HG02943 (cell line): ENCODE measurements around the gene SPAG9.

ENCODE experiments used
- ATAC-seq: cut with Tn5 transposase; IDR thresholded peaks from one replicate; pipeline ENCODE4 v1.9.1; 2021; ENCODE audit warnings: mild to moderate bottlenecking, low read depth, moderate library complexity; ENCODE audit not compliant: unreplicated experiment

The SPAG9 gene

GRCh38 chr17:51120739-51121619, at the start of gene SPAG9:
Gene SPAG9, minus strand, starts transcription at chr17:51120868. Its CDS starts 212 bp downstream, at chr17:51120656.
- peak; percentile 70 for ATAC-seq

- ATAC-seq = no peak
Measured at GRCh38 chr17:51169340-51169739, 48.7 kb upstream of the SPAG9 start.

GRCh38 chr17:51166987-51167931, 46.6 kb upstream of the SPAG9 start:
- ATAC-seq = peak; percentile 31

- ATAC-seq = peak; percentile 80
Measured at GRCh38 chr17:51166198-51166986, 45.7 kb upstream of the SPAG9 start, which contains the start of gene NME2. Gene NME2, plus strand, starts transcription at chr17:51166411. Its CDS starts 420 bp downstream, at chr17:51166831.

GRCh38 chr17:51165680-51166197, 45.1 kb upstream of the SPAG9 start:
- ATAC-seq = peak; percentile 30

- no peak for ATAC-seq
Measured at GRCh38 chr17:51164911-51165679, 44.4 kb upstream of the SPAG9 start.

GRCh38 chr17:51161541-51161940, 40.9 kb upstream of the SPAG9 start:
- no peak for ATAC-seq

- ATAC-seq = no peak
Measured at GRCh38 chr17:51159604-51160003, 38.9 kb upstream of the SPAG9 start.

- ATAC-seq = no peak
Measured at GRCh38 chr17:51155416-51155815, 34.7 kb upstream of the SPAG9 start.

- ATAC-seq = no peak
Measured at GRCh38 chr17:51154176-51154575, 33.5 kb upstream of the SPAG9 start.

GRCh38 chr17:51153210-51154072, 32.8 kb upstream of the SPAG9 start, which contains the start of gene NME1:
Gene NME1, plus strand, starts transcription at chr17:51153559. Its CDS starts 2,096 bp downstream, at chr17:51155655.
- ATAC-seq = peak; percentile 93

GRCh38 chr17:51152766-51153209, 32.1 kb upstream of the SPAG9 start:
- ATAC-seq = no peak

GRCh38 chr17:51150932-51151331, 30.3 kb upstream of the SPAG9 start:
- ATAC-seq = no peak

- ATAC-seq = no peak
Measured at GRCh38 chr17:51149163-51149562, 28.5 kb upstream of the SPAG9 start.

GRCh38 chr17:51147650-51148049, 27.0 kb upstream of the SPAG9 start:
- ATAC-seq = no peak

- ATAC-seq = no peak
Measured at GRCh38 chr17:51144266-51145022, 23.8 kb upstream of the SPAG9 start.

GRCh38 chr17:51142597-51142996, 21.9 kb upstream of the SPAG9 start:
- ATAC-seq = no peak
